ENCODE measurements around the gene PLCH1.
"Not testable (repeated sequence)": the region's sequence is repeated elsewhere in the genome, so short reads cannot be mapped to it uniquely, and the experiment has no call there.

The PLCH1 gene

GRCh38 chr3:155641956-155642355, 102.9 kb downstream of the PLCH1 start:
- no peak for DNase-seq

GRCh38 chr3:155640098-155640497, 104.8 kb downstream of the PLCH1 start:
- no peak for DNase-seq

DNA sequence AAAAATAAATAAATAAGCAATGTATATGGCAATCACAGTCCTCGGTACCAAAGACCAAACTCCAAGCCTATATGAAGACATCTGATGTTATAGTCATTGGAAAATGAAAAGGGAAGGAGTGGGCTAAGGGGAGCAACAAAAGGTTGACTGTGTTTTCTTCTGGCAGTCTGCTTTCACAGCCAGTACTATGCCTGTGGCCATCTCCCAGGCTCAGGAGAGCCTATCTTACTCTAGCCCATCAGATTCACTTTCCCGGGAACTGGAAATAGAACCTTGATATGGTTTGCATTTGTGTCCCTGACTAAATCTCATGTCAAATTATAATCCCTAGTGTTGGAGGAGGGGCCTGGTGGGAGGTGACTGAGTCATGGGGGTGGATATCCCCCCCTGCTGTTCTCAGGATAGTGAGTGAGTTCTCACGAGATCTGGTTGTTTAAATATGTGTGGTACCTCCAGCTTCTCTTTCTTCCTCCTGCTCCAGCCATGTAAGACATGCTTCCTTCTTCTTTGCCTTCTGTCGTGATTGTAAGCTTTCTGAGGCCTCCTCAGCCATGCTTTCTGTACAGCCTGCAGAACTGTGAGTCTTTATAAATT, 105.3 kb downstream of the PLCH1 start:
- no peak for DNase-seq

DNA sequence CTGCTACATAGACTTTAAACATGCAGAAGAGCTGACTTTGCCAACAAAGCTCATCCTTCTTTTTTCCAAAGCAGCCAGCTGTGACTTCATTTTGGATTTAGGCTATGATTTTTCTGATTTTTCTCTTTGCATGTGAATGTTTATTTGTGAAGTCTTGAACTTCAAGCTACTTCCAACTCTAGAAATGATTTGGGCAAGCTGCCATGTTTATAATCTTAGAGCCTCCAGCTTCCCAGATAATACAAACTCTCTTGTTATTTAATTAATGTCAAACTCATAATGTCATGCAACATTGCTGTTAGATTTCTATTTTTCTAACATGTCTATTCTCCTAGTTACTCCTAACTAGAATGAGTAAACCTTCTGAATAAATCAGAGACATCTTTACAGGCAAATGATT, 106.4 kb downstream of the PLCH1 start:
- not testable (repeated sequence) for DNase-seq

DNA sequence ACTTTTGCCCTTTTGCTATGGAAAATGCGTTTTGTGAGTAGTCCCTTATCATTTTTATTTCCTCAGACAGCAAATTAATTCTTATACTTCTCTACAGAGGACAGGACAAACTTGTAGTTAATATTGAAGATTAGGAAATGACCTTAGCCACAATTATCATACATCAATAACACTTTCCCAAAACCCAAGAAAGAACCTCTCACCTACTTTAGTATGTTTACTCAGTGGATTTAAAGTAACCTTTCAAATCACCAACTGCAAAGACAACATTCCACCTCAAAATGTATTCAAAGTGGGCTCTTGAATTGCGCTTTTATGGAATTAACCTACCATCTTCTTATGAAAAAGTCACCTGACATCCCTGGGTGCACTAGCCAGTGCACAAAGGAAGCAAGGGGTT, 107.3 kb downstream of the PLCH1 start:
- DNase-seq = no peak

GRCh38 chr3:155635056-155635455, 109.8 kb downstream of the PLCH1 start:
- no peak for DNase-seq

DNA sequence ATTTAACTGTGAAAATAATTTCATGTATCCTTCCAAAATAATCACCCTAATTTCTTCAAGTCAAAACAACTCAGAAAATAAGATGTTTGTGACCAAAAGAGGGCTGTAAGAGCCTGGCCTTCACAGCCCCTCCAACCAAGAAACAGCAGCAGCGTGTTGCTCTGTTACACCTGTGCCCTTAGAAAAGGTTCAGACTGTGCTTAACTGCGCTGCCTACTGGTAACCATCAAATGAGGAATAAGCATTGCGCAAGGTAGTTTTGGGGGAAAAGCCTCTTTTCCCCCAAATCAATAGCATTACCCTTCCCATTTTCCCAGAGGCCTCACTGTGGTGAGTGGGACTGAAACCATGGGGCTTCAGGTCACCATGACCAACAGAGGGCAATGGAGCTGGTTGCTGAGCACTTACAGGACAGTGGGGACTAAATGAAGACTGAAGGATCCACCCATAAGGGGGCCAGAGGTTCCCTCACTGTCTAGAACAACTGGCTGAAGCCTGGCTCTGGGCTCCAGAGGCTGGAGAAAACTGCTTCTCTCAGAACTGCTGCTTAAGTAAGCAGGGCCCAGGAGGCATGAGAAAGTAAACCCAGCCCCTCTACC, 110.7 kb downstream of the PLCH1 start:
- DNase-seq = no peak

- no peak for DNase-seq
Observed at GRCh38 chr3:155631323-155632019, 113.4 kb downstream of the PLCH1 start.

DNA sequence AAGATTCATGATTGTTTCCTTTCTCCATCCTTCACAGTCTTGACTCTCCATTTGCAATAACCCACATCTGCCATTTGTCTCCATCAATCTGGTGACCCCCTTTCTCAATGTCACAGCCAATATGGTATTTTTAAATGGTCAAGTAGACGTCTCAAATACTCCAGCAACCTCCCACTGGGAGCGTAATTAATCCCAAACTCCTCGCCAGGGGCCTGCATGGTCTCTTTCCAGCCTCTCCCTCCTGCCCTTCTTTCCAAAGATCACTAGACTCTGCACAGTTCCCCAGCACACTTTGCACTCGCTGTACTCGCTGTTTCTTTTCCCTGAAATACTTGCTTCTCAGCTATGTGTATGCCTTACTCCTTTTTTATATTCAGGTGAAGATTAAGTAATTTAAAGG, 115.3 kb downstream of the PLCH1 start:
- DNase-seq = no peak

DNA sequence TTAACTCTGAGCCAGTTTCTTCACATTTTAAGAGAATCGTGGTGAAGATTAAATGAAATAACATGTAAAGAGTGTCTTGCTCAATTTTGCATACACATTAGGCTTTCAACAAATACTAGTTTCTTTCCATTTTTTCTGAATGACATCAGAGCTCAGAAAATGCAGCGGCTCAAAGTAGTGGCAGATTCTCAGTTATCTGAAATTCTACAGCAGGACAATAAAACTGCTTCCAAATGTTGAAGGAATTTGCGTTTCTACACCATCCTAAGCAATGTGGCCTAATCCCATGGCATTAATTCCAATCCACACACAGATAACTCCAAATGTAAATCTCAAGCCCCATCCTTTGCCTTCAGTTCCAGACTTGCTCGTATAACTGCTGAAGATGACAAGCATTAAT, 115.8 kb downstream of the PLCH1 start:
- DNase-seq = no peak

- not testable (repeated sequence) for DNase-seq
Observed at GRCh38 chr3:155622647-155623046, 122.2 kb downstream of the PLCH1 start.

GRCh38 chr3:155620552-155620951, 124.3 kb downstream of the PLCH1 start:
- DNase-seq = not testable (repeated sequence)

- DNase-seq = no peak
Observed at GRCh38 chr3:155619118-155619915, 125.6 kb downstream of the PLCH1 start.

- no peak for DNase-seq
Observed at GRCh38 chr3:155618543-155618942, 126.3 kb downstream of the PLCH1 start.

GRCh38 chr3:155617346-155617925, 127.4 kb downstream of the PLCH1 start:
- DNase-seq = no peak

DNA sequence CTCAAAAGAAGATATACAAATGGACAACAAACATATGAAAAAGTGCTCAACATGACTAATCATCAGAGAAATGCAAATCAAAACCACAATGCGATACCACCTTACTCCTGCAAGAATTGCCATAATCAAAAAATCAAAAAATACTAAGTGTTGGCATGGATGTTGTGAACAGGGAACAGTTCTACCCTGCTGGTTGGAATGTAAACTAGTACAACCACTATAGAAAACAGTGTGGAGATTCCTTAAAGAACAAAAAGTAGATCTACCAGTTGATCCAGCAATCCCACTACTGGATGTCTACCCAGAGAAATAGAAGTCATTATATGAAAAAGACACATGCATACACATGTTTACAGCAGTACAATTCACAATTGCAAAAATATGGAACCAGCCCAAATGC, 129.7 kb downstream of the PLCH1 start:
- DNase-seq = not testable (repeated sequence)

DNA sequence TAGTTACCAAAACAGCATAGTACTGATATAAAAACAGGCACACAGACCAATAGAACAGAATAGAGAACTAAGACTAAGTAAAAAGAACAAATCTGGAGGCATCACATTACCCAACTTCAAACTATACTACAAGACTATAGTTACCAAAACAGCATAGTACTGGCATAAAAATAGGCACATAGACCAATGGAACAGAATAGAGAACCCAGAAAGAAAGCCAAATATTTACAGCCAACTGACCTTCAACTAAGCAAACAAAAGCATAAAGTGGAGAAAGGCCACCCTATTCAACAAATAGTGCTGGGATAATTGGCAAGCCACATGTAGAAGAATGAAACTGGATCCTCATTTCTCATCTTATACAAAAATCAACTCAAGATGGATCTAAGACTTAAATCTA, 130.5 kb downstream of the PLCH1 start:
- not testable (repeated sequence) for DNase-seq

DNA sequence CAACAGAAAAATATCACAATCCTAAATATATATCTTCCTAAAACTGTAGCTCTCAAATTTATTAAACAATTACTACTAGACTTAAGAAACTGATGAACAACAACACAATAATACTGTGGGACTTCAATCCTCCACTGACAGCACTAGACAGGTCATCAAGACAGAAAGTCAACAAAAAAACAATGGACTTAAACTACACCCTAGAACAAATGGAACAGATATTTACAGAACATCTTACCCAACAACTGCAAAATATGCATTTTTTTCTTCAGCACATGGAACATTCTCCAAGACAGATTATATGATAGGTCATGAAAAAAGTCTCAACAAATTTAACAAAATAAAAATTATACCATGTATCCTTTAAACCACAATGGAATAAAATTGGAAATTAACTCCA, 133.4 kb downstream of the PLCH1 start:
- DNase-seq = no peak

GRCh38 chr3:155609586-155609985, 135.3 kb downstream of the PLCH1 start:
- DNase-seq = no peak

- no peak for DNase-seq
Observed at GRCh38 chr3:155608228-155608920, 136.5 kb downstream of the PLCH1 start.

DNA sequence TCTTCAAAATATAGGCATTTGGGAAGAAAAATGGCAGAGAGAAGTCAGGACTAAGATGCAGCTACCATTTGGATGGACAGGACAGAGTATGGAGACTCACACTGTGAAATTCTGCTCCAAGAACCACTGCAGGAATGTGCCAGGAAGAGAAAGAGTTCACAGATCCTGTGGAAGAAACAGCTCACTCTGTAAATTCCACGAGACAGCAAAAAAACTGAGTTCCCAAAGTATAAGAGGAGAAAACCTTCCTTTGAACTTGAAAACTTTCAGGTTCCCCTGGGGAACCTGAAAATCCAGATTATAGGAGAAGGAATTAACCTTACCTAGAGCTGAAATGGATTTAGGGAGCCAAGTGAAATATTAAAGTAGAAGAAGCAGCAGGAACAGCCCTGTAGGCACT, 137.1 kb downstream of the PLCH1 start:
- no peak for DNase-seq

DNA sequence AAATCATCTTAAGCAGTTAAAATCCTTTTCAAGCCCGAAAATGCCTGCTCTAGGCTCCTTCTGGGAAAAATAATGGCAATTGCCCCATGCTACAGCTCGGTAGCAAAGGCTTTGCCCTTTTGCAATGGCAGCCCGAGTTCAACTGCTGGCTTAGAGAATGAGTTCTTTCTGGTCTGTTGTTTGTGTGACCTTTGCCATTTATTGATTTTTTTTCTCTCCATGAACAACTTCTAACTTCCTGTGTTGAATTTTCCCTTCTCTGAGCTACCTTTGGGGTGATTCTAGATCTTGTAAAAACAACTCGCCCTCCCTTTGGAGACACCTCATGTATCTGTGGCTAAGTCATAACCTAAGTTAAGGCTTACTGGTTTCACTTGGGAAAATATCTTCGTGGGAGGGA, 139.3 kb downstream of the PLCH1 start:
- no peak for DNase-seq

- no peak for DNase-seq
Observed at GRCh38 chr3:155604967-155605366, 139.9 kb downstream of the PLCH1 start.

All from NCI-H748 treated with DMSO at 0.1 percent for 48 hours (cell line).